CD14-positive monocyte (primary cell): Measurements from ENCODE around the gene TCP10L. TPM values are rescaled to one million over a fixed set of nuclear protein-coding genes. Genes with fewer than 3 reads are reported as not detected.

Source experiments
- DNase-seq, 3 donors: peaks; one replicate each; pipeline ENCODE4 v3.0.0-alpha.2; 2011 to 2022
- H2AFZ ChIP-seq: 2 replicates; pipeline ENCODE4 v1.6.0; 2012; ENCODE audit warnings: mild to moderate bottlenecking, low read depth, low read length, inconsistent platforms; ENCODE audit not compliant: insufficient read depth, poor library complexity, severe bottlenecking
- H3K27ac ChIP-seq, 2 donors: 1 replicate in 1 of 2; 2 replicates in 1 of 2; pipeline ENCODE4 v1.5.1; 2012 to 2013; ENCODE audit warnings: low read length in 2 of 2, control low read depth in 1 of 2, inconsistent platforms in 1 of 2, low read depth in 1 of 2, mild to moderate bottlenecking in 1 of 2
- H3K27me3 ChIP-seq, 2 donors: one replicate each; pipeline versions ENCODE4 v1.6.0 to v1.6.1; 2011 to 2013; ENCODE audit warnings: low read length in 2 of 2; ENCODE audit not compliant: control insufficient read depth in 2 of 2, insufficient read depth in 2 of 2
- H3K36me3 ChIP-seq, 2 donors: replicated peaks in 1 of 2; 1 replicate in 1 of 2; 2 replicates in 1 of 2; pipeline versions ENCODE4 v1.5.1 to v1.6.1; 2012 to 2013; ENCODE audit warnings: low read length in 2 of 2, control low read depth in 1 of 2, inconsistent platforms in 1 of 2, mild to moderate bottlenecking in 1 of 2; ENCODE audit not compliant: insufficient read depth in 2 of 2, control insufficient read depth in 1 of 2
- H3K4me1 ChIP-seq, 2 donors: 1 replicate in 1 of 2; 2 replicates in 1 of 2; pipeline versions ENCODE4 v1.5.1 to v1.6.1; 2012 to 2013; ENCODE audit warnings: low read length in 2 of 2, control low read depth in 1 of 2, inconsistent platforms in 1 of 2, mild to moderate bottlenecking in 1 of 2, moderate library complexity in 1 of 2; ENCODE audit not compliant: insufficient read depth in 2 of 2, control insufficient read depth in 1 of 2
- H3K4me2 ChIP-seq: replicated peaks from 2 replicates; pipeline ENCODE3; 2012; ENCODE audit warnings: low read length, moderate library complexity, mild to moderate bottlenecking; ENCODE audit not compliant: poor library complexity, severe bottlenecking; ENCODE audit errors: extremely low read depth
- H3K4me3 ChIP-seq, 3 experiments: fragments of 200-600 bp in 1 of 3; sonication (generic) in 1 of 3; replicated peaks in 1 of 3; 1 replicate in 2 of 3; 2 replicates in 1 of 3; pipeline ENCODE4 v1.5.1; 2011 to 2013; ENCODE audit warnings: low read length in 3 of 3, mild to moderate bottlenecking in 3 of 3, control low read depth in 2 of 3, low read depth in 2 of 3, inconsistent platforms in 1 of 3, moderate library complexity in 1 of 3
- H3K79me2 ChIP-seq: 2 replicates; pipeline ENCODE4 v1.6.0; 2012; ENCODE audit warnings: mild to moderate bottlenecking, control low read depth, inconsistent platforms, low read length, moderate library complexity; ENCODE audit not compliant: insufficient read depth
- H3K9ac ChIP-seq: 2 replicates; pipeline ENCODE4 v1.6.0; 2017; ENCODE audit warnings: low read length, mild to moderate bottlenecking; ENCODE audit not compliant: insufficient read depth, poor library complexity, severe bottlenecking
- H3K9me3 ChIP-seq, 2 donors: replicated peaks in 1 of 2; 1 replicate in 1 of 2; 2 replicates in 1 of 2; pipeline versions ENCODE4 v1.5.1 to v1.6.1; 2012 to 2013; ENCODE audit warnings: low read length in 2 of 2, control low read depth in 1 of 2; ENCODE audit not compliant: control insufficient read depth in 1 of 2, insufficient read depth in 1 of 2
- H4K20me1 ChIP-seq: 2 replicates; pipeline ENCODE4 v1.6.0; 2012; ENCODE audit warnings: mild to moderate bottlenecking, low read length, control low read depth, moderate library complexity; ENCODE audit not compliant: insufficient read depth
- H3K27ac Mint-ChIP-seq, 7 donors: one replicate each; pipeline ENCODE4 v1.8.0; 2020; ENCODE audit warnings: mild to moderate bottlenecking in 7 of 7, mixed read lengths in 7 of 7, moderate library complexity in 6 of 7, inconsistent platforms in 2 of 7
- H3K27me3 Mint-ChIP-seq, 3 donors: one replicate each; pipeline ENCODE4 v1.8.0; 2021 to 2022; ENCODE audit warnings: low read depth in 3 of 3, mild to moderate bottlenecking in 3 of 3, mixed read lengths in 3 of 3, moderate library complexity in 3 of 3, inconsistent platforms in 1 of 3
- H3K36me3 Mint-ChIP-seq, 2 donors: one replicate each; pipeline ENCODE4 v1.8.0; 2020; ENCODE audit warnings: mixed read lengths in 2 of 2, inconsistent platforms in 1 of 2, mild to moderate bottlenecking in 1 of 2
- H3K4me1 Mint-ChIP-seq: one replicate; pipeline ENCODE4 v1.8.0; 2020; ENCODE audit warnings: mild to moderate bottlenecking, mixed read lengths
- H3K4me3 Mint-ChIP-seq, 2 donors: one replicate each; pipeline ENCODE4 v1.8.0; 2020; ENCODE audit warnings: mild to moderate bottlenecking in 2 of 2, mixed read lengths in 2 of 2, moderate library complexity in 1 of 2
- H3K9me3 Mint-ChIP-seq, 7 donors: one replicate each; pipeline ENCODE4 v1.8.0; 2020 to 2022; ENCODE audit warnings: mixed read lengths in 7 of 7, mild to moderate bottlenecking in 6 of 7, moderate library complexity in 6 of 7, inconsistent platforms in 2 of 7
- WGBS: methylation state at CpG from one replicate; pipeline ENCODE4 v1.1.5; 2013; ENCODE audit warnings: missing lambda C conversion rate; ENCODE audit not compliant: insufficient coverage; 5-methylcytosine and 5-hydroxymethylcytosine counted together
- intact Hi-C, 2 donors: fragments of 100-400 bp; cut with micrococcal nuclease; formaldehyde crosslinking; loops; one replicate each; pipeline versions ENCODE4 v1.15.0 to v1.15.1; 2023
- polyA plus RNA-seq, 3 donors: library from polyadenylated mRNA; depleted of rRNA in 1 of 3; unstranded in 2 of 3; stranded (reverse) in 1 of 3; fragments of 300-500 nt in 2 of 3; fragments of >200 nt in 1 of 3; fragmentation: Illumina TruSeq in 2 of 3; gene quantifications; 1 replicate in 2 of 3; 2 replicates in 1 of 3; pipeline ENCODE4 v1.2.3, GENCODE V29; 2012 to 2021
- TF ChIP-seq, protein P1 (sequence below): fragments of 200-600 bp; IDR thresholded peaks from one replicate; pipeline ENCODE4 v1.8.0; 2022; ENCODE audit warnings: antibody characterized with exemption, mild to moderate bottlenecking

The TCP10L gene
- polyA plus RNA-seq, 3 donors: 0.07 to 0.41 (median 0.12) TPM

GRCh38 chr21:32558106-32558505, 27.2 kb downstream of the TCP10L start:
- Mint-ChIP-seq H3K4me1 (no peaks in the 10 kb centered on the region), H3K27ac (no peak overlapping the region)

GRCh38 chr21:32554832-32555638, 30.3 kb downstream of the TCP10L start:
- Histone ChIP-seq H3K4me1 (no peaks in the 10 kb centered on the region), H2AFZ (no peak overlapping the region), H3K79me2 (no peaks in the 10 kb centered on the region), H3K9me3 (no peaks in the 10 kb centered on the region), H4K20me1 (no peaks in the 10 kb centered on the region), H3K27ac (no peak overlapping the region), H3K9ac (no peak overlapping the region), H3K4me2 (no peak overlapping the region), H3K4me3 (no peak overlapping the region), H3K36me3 (no peaks in the 10 kb centered on the region), H3K27me3 (no peaks in the 10 kb centered on the region)
- no peak for DNase-seq
- Mint-ChIP-seq H3K4me1 (no peaks in the 10 kb centered on the region), H3K36me3 (no peaks in the 10 kb centered on the region), H3K27me3 (no peaks in the 10 kb centered on the region), H3K27ac (no peak overlapping the region), H3K9me3 (no peaks in the 10 kb centered on the region), H3K4me3 (no peak overlapping the region)
- intact Hi-C loops: no loop called here
- TF ChIP-seq, protein P1, sequence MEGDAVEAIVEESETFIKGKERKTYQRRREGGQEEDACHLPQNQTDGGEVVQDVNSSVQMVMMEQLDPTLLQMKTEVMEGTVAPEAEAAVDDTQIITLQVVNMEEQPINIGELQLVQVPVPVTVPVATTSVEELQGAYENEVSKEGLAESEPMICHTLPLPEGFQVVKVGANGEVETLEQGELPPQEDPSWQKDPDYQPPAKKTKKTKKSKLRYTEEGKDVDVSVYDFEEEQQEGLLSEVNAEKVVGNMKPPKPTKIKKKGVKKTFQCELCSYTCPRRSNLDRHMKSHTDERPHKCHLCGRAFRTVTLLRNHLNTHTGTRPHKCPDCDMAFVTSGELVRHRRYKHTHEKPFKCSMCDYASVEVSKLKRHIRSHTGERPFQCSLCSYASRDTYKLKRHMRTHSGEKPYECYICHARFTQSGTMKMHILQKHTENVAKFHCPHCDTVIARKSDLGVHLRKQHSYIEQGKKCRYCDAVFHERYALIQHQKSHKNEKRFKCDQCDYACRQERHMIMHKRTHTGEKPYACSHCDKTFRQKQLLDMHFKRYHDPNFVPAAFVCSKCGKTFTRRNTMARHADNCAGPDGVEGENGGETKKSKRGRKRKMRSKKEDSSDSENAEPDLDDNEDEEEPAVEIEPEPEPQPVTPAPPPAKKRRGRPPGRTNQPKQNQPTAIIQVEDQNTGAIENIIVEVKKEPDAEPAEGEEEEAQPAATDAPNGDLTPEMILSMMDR: no peak
- 100% methylated on average over 1 of the region's 4 CpGs for WGBS

More at GRCh38 chr21:32558106-32558505, 27.2 kb downstream of the TCP10L start:
- Histone ChIP-seq H3K4me3 (no peak overlapping the region), H3K79me2 (no peaks in the 10 kb centered on the region), H3K4me2 (no peak overlapping the region), H3K36me3 (no peaks in the 10 kb centered on the region), H4K20me1 (no peaks in the 10 kb centered on the region), H3K9me3 (no peaks in the 10 kb centered on the region), H2AFZ (no peak overlapping the region), H3K4me1 (no peaks in the 10 kb centered on the region), H3K9ac (no peak overlapping the region), H3K27me3 (no peaks in the 10 kb centered on the region), H3K27ac (no peak overlapping the region)
- Mint-ChIP-seq H3K9me3 (no peaks in the 10 kb centered on the region), H3K4me3 (no peak overlapping the region), H3K36me3 (no peaks in the 10 kb centered on the region), H3K27me3 (no peaks in the 10 kb centered on the region)
- no CpG with 5 or more reads among the region's 3 CpGs for WGBS
- no peak for DNase-seq
- TF ChIP-seq, protein P1: no peak
- intact Hi-C loops: no loop called here
